GM20000 (cell line): Measurements from ENCODE around the gene RAPGEF4.

Experiments
- DNase-seq: peaks from one replicate; pipeline ENCODE4 v3.0.0; 2012; ENCODE audit warnings: low spot score
- TF ChIP-seq, protein P1 (sequence below): IDR thresholded peaks from 2 replicates; pipeline ENCODE4 v1.5.1; 2012; ENCODE audit warnings: mild to moderate bottlenecking, control low read depth; ENCODE audit errors: extremely low read depth, missing control alignments

RAPGEF4 gene

GRCh38 chr2:172761306-172761705, 25.7 kb downstream of the RAPGEF4 start:
- DNase-seq: no peak
- TF ChIP-seq, protein P1, sequence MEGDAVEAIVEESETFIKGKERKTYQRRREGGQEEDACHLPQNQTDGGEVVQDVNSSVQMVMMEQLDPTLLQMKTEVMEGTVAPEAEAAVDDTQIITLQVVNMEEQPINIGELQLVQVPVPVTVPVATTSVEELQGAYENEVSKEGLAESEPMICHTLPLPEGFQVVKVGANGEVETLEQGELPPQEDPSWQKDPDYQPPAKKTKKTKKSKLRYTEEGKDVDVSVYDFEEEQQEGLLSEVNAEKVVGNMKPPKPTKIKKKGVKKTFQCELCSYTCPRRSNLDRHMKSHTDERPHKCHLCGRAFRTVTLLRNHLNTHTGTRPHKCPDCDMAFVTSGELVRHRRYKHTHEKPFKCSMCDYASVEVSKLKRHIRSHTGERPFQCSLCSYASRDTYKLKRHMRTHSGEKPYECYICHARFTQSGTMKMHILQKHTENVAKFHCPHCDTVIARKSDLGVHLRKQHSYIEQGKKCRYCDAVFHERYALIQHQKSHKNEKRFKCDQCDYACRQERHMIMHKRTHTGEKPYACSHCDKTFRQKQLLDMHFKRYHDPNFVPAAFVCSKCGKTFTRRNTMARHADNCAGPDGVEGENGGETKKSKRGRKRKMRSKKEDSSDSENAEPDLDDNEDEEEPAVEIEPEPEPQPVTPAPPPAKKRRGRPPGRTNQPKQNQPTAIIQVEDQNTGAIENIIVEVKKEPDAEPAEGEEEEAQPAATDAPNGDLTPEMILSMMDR: no peak

- TF ChIP-seq, protein P1: no peak
Measured at GRCh38 chr2:172762574-172762973, 26.9 kb downstream of the RAPGEF4 start.

DNA sequence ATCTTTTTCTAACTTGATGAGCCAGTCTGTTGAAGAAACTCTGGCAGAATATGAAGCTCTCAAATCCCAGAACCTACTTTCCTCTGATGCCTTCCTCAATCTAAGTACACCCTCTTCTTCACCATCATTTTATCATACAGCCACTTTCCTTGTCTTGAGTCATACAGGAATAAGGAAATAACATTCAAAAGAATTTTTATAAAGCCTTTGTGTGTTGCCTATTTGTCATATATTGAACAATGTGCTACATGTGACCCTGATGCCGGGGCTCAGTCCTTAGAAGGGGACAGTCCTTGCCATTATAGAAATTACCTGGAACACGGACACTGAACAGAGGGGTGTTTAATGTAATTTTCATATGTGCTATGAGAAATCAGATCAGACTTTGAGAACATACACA, 27.4 kb downstream of the RAPGEF4 start:
- TF ChIP-seq, protein P1: no peak
- DNase-seq: no peak

More at GRCh38 chr2:172762574-172762973, 26.9 kb downstream of the RAPGEF4 start:
- DNase-seq: no peak

DNA sequence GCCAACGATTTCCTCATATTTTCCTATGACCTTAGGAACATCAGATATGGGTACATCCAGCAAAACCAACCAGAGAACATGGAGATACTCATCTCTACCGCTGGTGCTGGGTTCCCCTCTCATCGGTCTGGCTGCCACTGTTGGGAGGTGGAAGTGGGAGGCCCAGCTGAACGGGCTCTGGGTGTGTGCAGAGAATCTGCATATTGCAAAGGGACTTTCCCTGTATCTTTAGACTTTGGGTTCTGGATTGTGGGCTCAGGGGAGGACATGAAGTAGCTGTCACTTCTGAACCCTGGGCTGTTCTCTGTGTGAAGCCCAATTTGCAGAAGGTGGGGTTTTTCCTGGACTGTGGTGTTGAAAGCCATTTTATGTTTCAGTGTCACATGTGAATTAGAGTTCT, 30.0 kb downstream of the RAPGEF4 start:
- TF ChIP-seq, protein P1: no peak
- no peak for DNase-seq

DNA sequence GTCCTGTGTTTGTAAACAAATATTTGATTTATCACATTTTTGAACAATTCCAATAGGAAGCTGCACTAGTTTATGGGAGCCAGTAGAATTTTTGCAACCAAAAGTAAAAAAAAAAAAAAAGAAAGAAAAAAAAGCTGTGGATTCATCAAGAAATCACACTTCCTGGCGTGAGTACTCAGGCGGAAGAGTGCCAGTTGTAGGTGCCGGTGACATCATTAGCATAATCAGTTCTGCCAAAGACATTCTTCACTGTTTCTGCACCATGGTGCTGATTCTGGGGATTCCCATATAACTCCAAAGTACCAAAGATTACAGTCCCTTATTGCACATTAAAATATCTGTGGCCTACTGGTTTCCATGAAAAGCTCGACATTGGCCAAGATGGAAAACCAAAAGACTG, 32.8 kb downstream of the RAPGEF4 start:
- TF ChIP-seq, protein P1: no peak
- no peak for DNase-seq

GRCh38 chr2:172769879-172770278, 34.2 kb downstream of the RAPGEF4 start:
- TF ChIP-seq, protein P1: no peak
- no peak for DNase-seq

DNA sequence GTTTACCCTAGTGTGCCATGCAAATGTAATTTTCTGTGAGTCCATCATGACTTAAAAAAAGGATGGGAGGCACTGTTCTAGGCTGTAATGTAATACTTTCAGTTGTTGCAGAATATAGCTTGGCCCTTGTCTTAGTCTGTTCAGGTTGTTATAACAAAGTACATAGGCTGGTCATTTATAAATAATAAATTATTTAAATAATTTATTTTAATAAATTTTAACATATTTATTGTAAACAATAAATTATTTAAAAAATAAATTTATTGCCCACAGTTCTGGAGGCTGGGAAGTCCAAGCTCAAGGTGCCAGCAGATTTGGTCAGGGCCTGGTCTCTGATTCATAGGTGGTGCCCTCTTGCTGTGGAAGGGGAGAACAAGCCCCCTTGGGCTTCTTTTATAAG, 35.2 kb downstream of the RAPGEF4 start:
- TF ChIP-seq, protein P1: no peak

More for the DNA sequence above, 35.2 kb downstream of the RAPGEF4 start:
- DNase-seq: no peak
